Measurements from ENCODE around the gene TMC6.

DNA sequence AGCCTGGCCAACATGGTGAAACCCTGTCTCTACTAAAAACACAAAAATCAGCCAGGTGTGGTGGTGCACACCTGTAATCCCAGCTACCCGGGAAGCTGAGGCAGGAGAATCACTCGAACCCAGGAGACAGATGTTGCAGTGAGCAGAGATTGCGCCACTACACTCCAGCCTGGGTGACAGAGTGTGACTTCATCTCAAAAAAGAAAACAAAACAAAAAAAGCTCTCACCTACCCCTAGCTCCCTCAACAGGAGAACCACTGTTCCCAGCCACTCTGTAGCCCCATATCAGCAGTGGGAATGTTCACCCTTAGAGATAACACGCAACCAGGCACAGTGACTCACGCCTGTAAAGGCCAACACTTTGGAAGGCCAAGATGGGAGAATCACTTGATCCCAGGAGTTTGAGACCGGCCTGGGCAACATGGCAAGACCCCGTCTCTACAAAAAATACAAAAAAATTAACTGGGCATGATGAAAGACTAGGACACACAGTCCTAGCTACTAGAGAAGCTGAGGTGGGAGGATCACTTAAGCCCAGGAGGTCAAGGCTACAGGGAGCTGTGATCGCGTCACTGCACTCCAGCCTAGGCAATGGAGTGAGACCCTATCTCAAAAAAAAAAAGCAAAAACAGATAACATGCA lies 7.4 kb upstream of the TMC6 start:
- TF ChIP-seq, protein P1, sequence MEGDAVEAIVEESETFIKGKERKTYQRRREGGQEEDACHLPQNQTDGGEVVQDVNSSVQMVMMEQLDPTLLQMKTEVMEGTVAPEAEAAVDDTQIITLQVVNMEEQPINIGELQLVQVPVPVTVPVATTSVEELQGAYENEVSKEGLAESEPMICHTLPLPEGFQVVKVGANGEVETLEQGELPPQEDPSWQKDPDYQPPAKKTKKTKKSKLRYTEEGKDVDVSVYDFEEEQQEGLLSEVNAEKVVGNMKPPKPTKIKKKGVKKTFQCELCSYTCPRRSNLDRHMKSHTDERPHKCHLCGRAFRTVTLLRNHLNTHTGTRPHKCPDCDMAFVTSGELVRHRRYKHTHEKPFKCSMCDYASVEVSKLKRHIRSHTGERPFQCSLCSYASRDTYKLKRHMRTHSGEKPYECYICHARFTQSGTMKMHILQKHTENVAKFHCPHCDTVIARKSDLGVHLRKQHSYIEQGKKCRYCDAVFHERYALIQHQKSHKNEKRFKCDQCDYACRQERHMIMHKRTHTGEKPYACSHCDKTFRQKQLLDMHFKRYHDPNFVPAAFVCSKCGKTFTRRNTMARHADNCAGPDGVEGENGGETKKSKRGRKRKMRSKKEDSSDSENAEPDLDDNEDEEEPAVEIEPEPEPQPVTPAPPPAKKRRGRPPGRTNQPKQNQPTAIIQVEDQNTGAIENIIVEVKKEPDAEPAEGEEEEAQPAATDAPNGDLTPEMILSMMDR (conservative IDR thresholded peaks at IDR 0.05) = no peak
- TF ChIP-seq ZFX (IDR thresholded peaks at IDR 0.05) = no peak
